Rectal smooth muscle tissue (tissue), 1 donor: Measurements from ENCODE around the gene LRWD1.
"Not testable (repeated sequence)": the region's sequence is repeated elsewhere in the genome, so short reads cannot be mapped to it uniquely, and the experiment has no call there.

Source experiments
- H3K27ac ChIP-seq: one replicate; pipeline ENCODE4 v1.7.0; 2013; ENCODE audit warnings: low read depth, low read length, inconsistent platforms
- H3K27me3 ChIP-seq: one replicate; pipeline ENCODE4 v1.7.0; 2013; ENCODE audit warnings: low read length; ENCODE audit not compliant: control insufficient read depth, insufficient read depth
- H3K36me3 ChIP-seq: one replicate; pipeline ENCODE4 v1.7.0; 2013; ENCODE audit warnings: low read length; ENCODE audit not compliant: control insufficient read depth, insufficient read depth
- H3K4me1 ChIP-seq: one replicate; pipeline ENCODE4 v1.7.0; 2013; ENCODE audit warnings: low read length; ENCODE audit not compliant: control insufficient read depth, insufficient read depth
- H3K4me3 ChIP-seq: one replicate; pipeline ENCODE4 v1.7.0; 2013; ENCODE audit warnings: low read length
- H3K9ac ChIP-seq: one replicate; pipeline ENCODE4 v1.7.0; 2013; ENCODE audit warnings: low read length

The LRWD1 gene

GRCh38 chr7:102447311-102447710, 17.5 kb upstream of the LRWD1 start:
- Histone ChIP-seq H3K27me3 (no peaks in the 10 kb centered on the region), H3K4me1 (no peaks in the 10 kb centered on the region), H3K9ac (no peak overlapping the region), H3K36me3 (no peaks in the 10 kb centered on the region), H3K27ac (no peak overlapping the region), H3K4me3 (no peak overlapping the region)

GRCh38 chr7:102449136-102449535, 15.6 kb upstream of the LRWD1 start:
- no peaks in the 10 kb centered on the region for H3K36me3 ChIP-seq
- H3K9ac ChIP-seq = no peak overlapping the region
- H3K4me3 ChIP-seq = no peak overlapping the region
- no peak overlapping the region for H3K27ac ChIP-seq
- H3K27me3 ChIP-seq = no peaks in the 10 kb centered on the region
- H3K4me1 ChIP-seq = no peaks in the 10 kb centered on the region

- H3K27ac ChIP-seq = no peak overlapping the region
- H3K36me3 ChIP-seq = no peaks in the 10 kb centered on the region
- H3K27me3 ChIP-seq = no peaks in the 10 kb centered on the region
- H3K9ac ChIP-seq = no peak overlapping the region
- no peaks in the 10 kb centered on the region for H3K4me1 ChIP-seq
- H3K4me3 ChIP-seq = no peak overlapping the region
Observed at GRCh38 chr7:102450242-102450641, 14.5 kb upstream of the LRWD1 start.

- no peak overlapping the region for H3K4me3 ChIP-seq
- no peaks in the 10 kb centered on the region for H3K27me3 ChIP-seq
- no peaks in the 10 kb centered on the region for H3K4me1 ChIP-seq
- H3K9ac ChIP-seq = no peak overlapping the region
- no peaks in the 10 kb centered on the region for H3K36me3 ChIP-seq
- no peak overlapping the region for H3K27ac ChIP-seq
Observed at GRCh38 chr7:102451371-102452054, 13.3 kb upstream of the LRWD1 start.

- Histone ChIP-seq H3K27me3 (no peaks in the 10 kb centered on the region), H3K36me3 (peaks cover 5% of the 10 kb centered on the region), H3K27ac (no peak overlapping the region), H3K9ac (no peak overlapping the region), H3K4me1 (no peaks in the 10 kb centered on the region), H3K4me3 (no peak overlapping the region)
Observed at GRCh38 chr7:102452451-102452850, 12.3 kb upstream of the LRWD1 start.

GRCh38 chr7:102453319-102453718, 11.5 kb upstream of the LRWD1 start:
- Histone ChIP-seq H3K4me3 (no peak overlapping the region), H3K9ac (no peak overlapping the region), H3K27ac (no peak overlapping the region), H3K27me3 (no peaks in the 10 kb centered on the region), H3K4me1 (no peaks in the 10 kb centered on the region), H3K36me3 (peaks cover 12% of the 10 kb centered on the region)

- H3K27me3 ChIP-seq = no peaks in the 10 kb centered on the region
- no peak overlapping the region for H3K9ac ChIP-seq
- no peak overlapping the region for H3K27ac ChIP-seq
- no peak overlapping the region for H3K4me3 ChIP-seq
- no peaks in the 10 kb centered on the region for H3K4me1 ChIP-seq
- H3K36me3 ChIP-seq = peaks cover 12% of the 10 kb centered on the region
Observed at GRCh38 chr7:102454468-102454867, 10.3 kb upstream of the LRWD1 start.

- H3K36me3 ChIP-seq = peaks cover 12% of the 10 kb centered on the region
- not testable (repeated sequence) for H3K4me1 ChIP-seq, H3K27me3 ChIP-seq, H3K4me3 ChIP-seq, H3K9ac ChIP-seq, H3K27ac ChIP-seq
Observed at GRCh38 chr7:102454932-102455331, 9.9 kb upstream of the LRWD1 start.

GRCh38 chr7:102455596-102455995, 9.2 kb upstream of the LRWD1 start:
- Histone ChIP-seq H3K4me1 (no peaks in the 10 kb centered on the region), H3K27me3 (no peaks in the 10 kb centered on the region), H3K9ac (no peak overlapping the region), H3K4me3 (no peak overlapping the region), H3K36me3 (peaks cover 14% of the 10 kb centered on the region), H3K27ac (no peak overlapping the region)

- H3K9ac ChIP-seq = no peak overlapping the region
- no peak overlapping the region for H3K4me3 ChIP-seq
- no peaks in the 10 kb centered on the region for H3K27me3 ChIP-seq
- peaks cover 14% of the 10 kb centered on the region for H3K36me3 ChIP-seq
- no peak overlapping the region for H3K27ac ChIP-seq
- no peaks in the 10 kb centered on the region for H3K4me1 ChIP-seq
Observed at GRCh38 chr7:102456327-102456726, 8.5 kb upstream of the LRWD1 start.

GRCh38 chr7:102457352-102457924, 7.3 kb upstream of the LRWD1 start:
- Histone ChIP-seq H3K27ac (no peak overlapping the region), H3K4me1 (no peaks in the 10 kb centered on the region), H3K9ac (no peak overlapping the region), H3K4me3 (no peak overlapping the region), H3K36me3 (peaks cover 14% of the 10 kb centered on the region), H3K27me3 (no peaks in the 10 kb centered on the region)

- peaks cover 14% of the 10 kb centered on the region for H3K36me3 ChIP-seq
- no peak overlapping the region for H3K4me3 ChIP-seq
- no peak overlapping the region for H3K27ac ChIP-seq
- H3K9ac ChIP-seq = no peak overlapping the region
- H3K4me1 ChIP-seq = peaks cover 5% of the 10 kb centered on the region
- H3K27me3 ChIP-seq = no peaks in the 10 kb centered on the region
Observed at GRCh38 chr7:102459221-102459844, 5.5 kb upstream of the LRWD1 start.

GRCh38 chr7:102460467-102460866, 4.3 kb upstream of the LRWD1 start:
- Histone ChIP-seq H3K9ac (no peak overlapping the region), H3K4me3 (no peak overlapping the region), H3K27me3 (no peaks in the 10 kb centered on the region), H3K27ac (no peak overlapping the region), H3K4me1 (peaks cover 5% of the 10 kb centered on the region), H3K36me3 (peaks cover 14% of the 10 kb centered on the region)
